Activated naive CD4-positive, alpha-beta T cell treated with anti-CD3 and anti-CD28 coated beads, Interleukin-2, amount 50 U/mL, for 16 hours (primary cell): ENCODE results near the gene BAHCC1.

Experiments
- DNase-seq: peaks from one replicate; pipeline ENCODE4 v3.0.0-alpha.2; 2020

BAHCC1 gene

GRCh38 chr17:81387100-81388090 is 7.9 kb upstream of the BAHCC1 start:
- peak; percentile 61 for DNase-seq

GRCh38 chr17:81388091-81388611 is 7.1 kb upstream of the BAHCC1 start:
- DNase-seq, result no peak

- DNase-seq, result no peak
Measured at GRCh38 chr17:81388612-81389367, 6.5 kb upstream of the BAHCC1 start.

GRCh38 chr17:81389585-81389984 is 5.7 kb upstream of the BAHCC1 start:
- no peak for DNase-seq

- no peak for DNase-seq
Measured at GRCh38 chr17:81390029-81390872, 5.0 kb upstream of the BAHCC1 start.

- DNase-seq, result no peak
Measured at GRCh38 chr17:81390873-81391255, 4.4 kb upstream of the BAHCC1 start.

- DNase-seq, result no peak
Measured at GRCh38 chr17:81391293-81391935, 3.8 kb upstream of the BAHCC1 start.

- DNase-seq, result no peak
Measured at GRCh38 chr17:81391936-81392908, 3.0 kb upstream of the BAHCC1 start.

GRCh38 chr17:81392909-81393654 is 2.2 kb upstream of the BAHCC1 start:
- DNase-seq, result no peak

- DNase-seq, result no peak
Measured at GRCh38 chr17:81393684-81394376, 1.4 kb upstream of the BAHCC1 start.

- no peak for DNase-seq
Measured at GRCh38 chr17:81394377-81394920, 808 bp upstream of the BAHCC1 start.

GRCh38 chr17:81395600-81396277 is 482 bp downstream of the BAHCC1 start:
- no peak for DNase-seq

- no peak for DNase-seq
Measured at GRCh38 chr17:81396278-81396721, 1.0 kb downstream of the BAHCC1 start.

GRCh38 chr17:81396722-81397313 is 1.6 kb downstream of the BAHCC1 start:
- peak; percentile 39 for DNase-seq

- no peak for DNase-seq
Measured at GRCh38 chr17:81397314-81398175, 2.3 kb downstream of the BAHCC1 start.

- no peak for DNase-seq
Measured at GRCh38 chr17:81398176-81398831, 3.0 kb downstream of the BAHCC1 start.
